NCI-H2196 (cell line): ENCODE results near the gene MSRB3.

Experiments
- DNase-seq: peaks from one replicate; lab custom pipeline; 2025; ENCODE audit not compliant: unreplicated experiment; lab: John Stamatoyannopoulos, UW

Gene MSRB3

DNA sequence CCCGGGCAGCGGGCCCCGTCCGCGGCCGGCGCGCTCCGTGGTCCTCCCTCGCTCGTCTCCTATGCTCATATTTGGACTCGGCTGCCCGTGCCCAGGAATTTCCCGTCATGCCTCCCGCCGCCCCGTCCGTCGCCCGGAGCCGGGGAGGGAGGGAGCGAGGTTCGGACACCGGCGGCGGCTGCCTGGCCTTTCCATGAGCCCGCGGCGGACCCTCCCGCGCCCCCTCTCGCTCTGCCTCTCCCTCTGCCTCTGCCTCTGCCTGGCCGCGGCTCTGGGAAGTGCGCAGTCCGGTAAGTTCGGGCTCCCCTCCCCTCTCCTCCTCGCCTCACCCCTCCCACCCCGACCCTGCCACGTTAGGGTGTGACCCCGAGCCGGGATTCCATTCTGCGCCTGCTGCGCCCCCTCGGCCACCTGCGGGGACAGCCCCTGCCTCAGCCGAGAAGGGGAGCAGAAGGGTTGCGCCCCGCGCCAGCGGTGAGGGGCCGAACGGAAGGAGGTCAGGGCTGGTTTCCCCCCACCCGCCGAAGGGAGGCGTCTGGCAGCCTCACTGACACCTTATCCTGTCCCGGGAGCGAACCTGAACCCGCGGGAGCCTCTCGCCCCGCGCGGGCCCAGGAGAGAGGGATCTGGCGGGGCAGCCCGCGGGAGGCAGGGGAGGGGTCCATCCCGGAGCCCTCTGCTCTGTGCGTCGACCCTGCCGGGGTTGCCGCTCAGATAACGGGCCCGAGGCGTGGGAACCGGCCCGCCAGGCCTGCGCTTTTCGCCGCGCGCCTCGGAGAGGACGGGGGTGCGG, at the start of gene MSRB3:
Gene MSRB3 (plus strand): TSS at position 108 of the 793 bp plus-strand sequence. CDS start 29,897 bp downstream, outside the sequence.
- peak; percentile 18 for DNase-seq

DNA sequence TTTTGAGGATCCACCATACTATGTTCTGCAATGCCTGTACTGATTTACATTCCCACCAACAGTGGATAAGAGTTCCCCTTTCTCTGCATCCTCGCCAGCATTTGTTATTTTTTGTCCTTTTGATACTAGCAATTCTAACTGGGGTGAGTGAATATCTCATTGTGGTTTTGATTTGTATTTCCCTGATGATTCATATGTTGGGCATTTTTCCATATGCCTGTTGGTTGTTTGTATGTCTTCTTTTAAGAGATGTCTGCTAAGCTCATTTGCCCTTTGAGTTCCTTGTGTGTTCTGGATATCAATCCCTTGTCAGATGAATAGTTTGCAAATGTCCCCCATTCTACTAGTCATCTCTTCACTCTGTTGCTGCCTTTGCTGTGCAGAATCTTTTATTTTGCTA, 49.0 kb upstream of the MSRB3 start:
- DNase-seq: no peak

DNA sequence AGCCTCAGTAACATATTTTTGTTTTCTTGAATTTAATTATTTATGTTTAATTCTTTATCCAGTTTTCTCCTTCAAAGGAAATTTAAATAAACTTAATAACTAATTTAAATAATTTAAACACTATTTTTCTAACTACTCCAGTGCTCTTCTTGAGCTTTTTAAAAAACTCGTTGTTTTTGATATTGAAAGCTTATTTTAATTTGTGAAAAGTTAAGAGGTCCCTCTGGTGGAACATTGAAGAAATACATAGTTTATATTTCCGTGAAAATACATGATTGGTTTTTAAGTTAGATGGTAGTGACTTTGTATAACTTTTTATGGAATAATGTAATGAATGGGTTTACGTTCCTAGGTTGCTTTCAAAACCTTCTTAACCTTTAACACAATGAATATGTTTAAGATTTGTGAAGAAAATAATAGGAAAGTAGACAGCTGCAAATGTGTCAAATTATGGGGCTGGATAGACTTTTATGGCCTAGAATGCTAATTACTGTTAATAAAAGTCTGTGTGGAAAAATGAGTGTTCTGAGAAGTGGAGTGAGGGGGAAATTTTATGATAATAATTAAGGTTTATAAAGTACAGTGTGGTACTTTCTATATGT, 45.9 kb upstream of the MSRB3 start:
- peak; percentile 4 for DNase-seq

- no peak for DNase-seq
Measured at GRCh38 chr12:65237153-65237552, 41.3 kb upstream of the MSRB3 start.

DNA sequence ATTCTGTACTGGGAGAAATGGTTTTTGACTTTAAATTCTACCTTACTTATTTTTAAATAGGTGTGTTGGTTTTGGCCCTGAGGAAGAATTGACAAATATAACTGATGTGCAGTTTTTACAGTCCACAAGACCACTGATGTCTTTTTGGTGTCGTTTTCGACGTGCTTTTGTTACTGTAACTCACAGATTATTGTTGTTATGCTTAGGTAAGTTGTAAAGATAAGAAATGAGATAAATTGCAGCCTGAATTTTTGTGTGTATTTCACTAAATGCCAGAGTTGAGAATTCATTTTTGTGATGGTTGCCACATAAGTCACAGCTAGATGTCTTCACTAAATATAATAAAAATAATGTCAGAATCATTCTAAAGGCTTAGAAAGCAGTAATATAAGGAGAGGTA, 39.9 kb upstream of the MSRB3 start:
- DNase-seq: no peak

- DNase-seq: no peak
Measured at GRCh38 chr12:65248656-65249633, 29.5 kb upstream of the MSRB3 start.

DNA sequence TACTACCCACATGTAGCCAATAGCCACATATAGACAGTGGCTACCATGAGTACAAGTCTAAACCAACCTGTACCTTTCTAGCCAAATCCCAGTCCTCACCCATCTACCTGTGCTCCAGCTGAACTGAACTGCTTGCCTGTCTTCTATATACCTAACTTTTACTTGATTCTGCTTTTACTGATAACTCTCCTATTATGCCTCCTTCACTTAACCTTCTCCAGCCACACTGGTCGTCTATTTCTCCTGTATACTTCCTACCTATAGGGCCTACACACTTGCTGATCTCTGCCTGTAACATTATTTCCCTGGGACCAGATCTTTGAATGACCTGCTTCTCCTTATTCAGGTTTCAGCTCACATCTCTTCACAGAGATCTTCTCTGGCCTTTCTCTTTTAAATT, 26.0 kb upstream of the MSRB3 start:
- DNase-seq: no peak

- DNase-seq: no peak
Measured at GRCh38 chr12:65257986-65258385, 20.5 kb upstream of the MSRB3 start.

GRCh38 chr12:65259501-65259900, 19.0 kb upstream of the MSRB3 start:
- DNase-seq: no peak

- DNase-seq: no peak
Measured at GRCh38 chr12:65263777-65264176, 14.7 kb upstream of the MSRB3 start.

GRCh38 chr12:65266408-65266807, 12.1 kb upstream of the MSRB3 start:
- DNase-seq: no peak

GRCh38 chr12:65269603-65270002, 8.9 kb upstream of the MSRB3 start:
- no peak for DNase-seq

DNA sequence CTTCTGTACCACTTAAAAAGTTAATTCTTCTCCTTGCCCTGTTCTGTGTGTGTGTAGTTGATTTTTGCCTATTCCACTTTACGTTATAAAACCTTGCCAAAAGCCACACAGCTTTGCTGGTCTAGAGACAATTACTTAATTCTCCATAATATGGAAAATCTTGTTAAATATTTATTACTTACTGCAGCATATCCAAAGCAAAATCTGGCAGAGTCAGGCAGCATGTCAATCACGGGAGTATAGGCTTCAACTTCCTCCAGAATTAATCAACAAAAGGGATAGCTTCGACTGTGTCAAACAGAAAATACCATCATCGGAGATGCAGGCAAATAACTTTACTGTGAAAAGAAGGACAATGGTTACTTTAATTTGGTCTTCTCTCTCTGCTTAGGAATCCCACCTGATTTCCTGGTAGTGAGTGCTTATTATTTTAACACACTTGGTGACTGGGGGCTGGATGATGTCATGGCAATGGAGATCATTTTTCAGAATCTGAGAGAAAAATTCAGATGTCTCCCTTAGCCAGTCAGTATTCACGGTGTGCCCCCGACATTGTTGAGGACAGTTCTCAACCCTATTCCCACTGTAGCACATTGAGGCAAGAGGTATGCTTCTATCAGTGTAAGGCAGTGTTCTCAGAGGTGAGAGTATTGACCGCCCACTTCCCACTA, 3.7 kb upstream of the MSRB3 start:
- no peak for DNase-seq

- no peak for DNase-seq
Measured at GRCh38 chr12:65275627-65276026, 2.9 kb upstream of the MSRB3 start.

DNA sequence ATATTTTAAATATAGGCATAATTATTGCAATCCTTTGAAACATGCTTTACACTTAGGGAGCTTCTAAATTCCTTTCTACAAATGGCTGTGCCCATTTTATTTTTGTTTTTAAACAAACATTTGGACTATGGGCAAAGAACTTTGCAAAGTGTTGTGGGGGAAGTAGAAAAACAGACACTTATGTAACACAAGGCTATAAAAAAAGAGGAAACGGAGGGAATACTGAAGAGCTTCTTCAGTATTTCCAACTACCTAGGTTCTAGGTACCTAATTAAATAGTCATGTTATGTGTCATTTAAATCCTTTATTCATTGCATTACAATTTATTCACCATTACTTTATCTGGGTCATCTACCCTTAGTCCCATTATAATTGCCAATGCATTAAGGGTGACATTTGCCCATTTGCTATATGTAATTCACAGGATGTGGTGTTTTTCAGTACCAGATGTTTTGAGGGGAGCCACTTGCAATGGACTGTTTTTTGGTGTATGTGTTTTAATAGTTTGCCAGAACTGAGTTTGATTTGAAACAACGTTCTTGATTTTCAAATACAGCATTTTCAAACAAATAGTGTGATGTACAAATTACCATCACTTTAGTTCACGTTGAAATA, 1.5 kb upstream of the MSRB3 start:
- DNase-seq: no peak

GRCh38 chr12:65277994-65278575, 398 bp upstream of the MSRB3 start:
- no peak for DNase-seq

- DNase-seq: no peak
Measured at GRCh38 chr12:65279369-65280112, 1.1 kb downstream of the MSRB3 start.

DNA sequence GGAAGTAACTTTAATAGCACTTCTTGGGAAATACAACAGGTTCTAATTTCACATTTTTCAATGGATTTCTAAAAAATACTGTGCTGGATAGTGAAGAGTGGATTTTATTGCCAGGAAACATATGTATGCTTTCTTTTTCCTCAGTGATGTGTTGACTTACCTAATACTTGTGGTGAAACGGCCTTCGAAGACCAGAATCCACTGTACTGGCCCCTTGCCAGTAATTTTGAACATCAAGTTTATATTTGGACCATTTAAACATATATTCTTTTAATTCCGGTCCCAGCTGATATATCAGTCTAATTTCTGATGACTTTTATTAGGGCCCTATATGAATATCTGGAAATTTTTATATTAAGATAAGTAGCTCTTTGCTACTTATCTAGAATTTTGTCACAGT, 1.8 kb downstream of the MSRB3 start:
- DNase-seq: no peak

- no peak for DNase-seq
Measured at GRCh38 chr12:65282840-65283239, 4.4 kb downstream of the MSRB3 start.
